SKM-1 treated with dmso at 0.1 percent for 144 hours (cell line): ENCODE measurements around the gene EPHA1.

ENCODE experiments used
- DNase-seq: peaks from one replicate; lab custom pipeline; 2025; ENCODE audit not compliant: unreplicated experiment; lab: John Stamatoyannopoulos, UW

Gene EPHA1

GRCh38 chr7:143375298-143376034 is 33.2 kb downstream of the EPHA1 start:
- peak; percentile 71 for DNase-seq

DNA sequence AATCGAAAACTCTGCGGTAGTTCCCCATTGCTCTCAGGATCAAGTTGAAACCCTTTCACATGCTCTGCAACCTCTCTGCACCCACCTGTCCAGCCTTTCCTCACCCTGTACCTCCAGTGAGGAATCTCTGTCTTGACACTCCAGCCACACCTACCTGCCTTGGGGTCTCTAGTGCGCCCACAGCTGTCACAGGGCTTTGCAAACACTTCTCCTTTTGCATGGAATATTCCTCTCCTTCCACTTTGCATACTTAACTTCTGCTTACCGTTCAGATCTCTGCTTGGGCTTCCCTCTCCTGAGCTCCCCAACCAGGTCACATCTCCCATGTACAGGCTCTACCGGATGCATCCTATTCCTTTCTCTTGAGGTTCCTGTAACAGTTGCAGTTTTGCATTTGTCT is 34.1 kb downstream of the EPHA1 start:
- peak; percentile 51 for DNase-seq

DNA sequence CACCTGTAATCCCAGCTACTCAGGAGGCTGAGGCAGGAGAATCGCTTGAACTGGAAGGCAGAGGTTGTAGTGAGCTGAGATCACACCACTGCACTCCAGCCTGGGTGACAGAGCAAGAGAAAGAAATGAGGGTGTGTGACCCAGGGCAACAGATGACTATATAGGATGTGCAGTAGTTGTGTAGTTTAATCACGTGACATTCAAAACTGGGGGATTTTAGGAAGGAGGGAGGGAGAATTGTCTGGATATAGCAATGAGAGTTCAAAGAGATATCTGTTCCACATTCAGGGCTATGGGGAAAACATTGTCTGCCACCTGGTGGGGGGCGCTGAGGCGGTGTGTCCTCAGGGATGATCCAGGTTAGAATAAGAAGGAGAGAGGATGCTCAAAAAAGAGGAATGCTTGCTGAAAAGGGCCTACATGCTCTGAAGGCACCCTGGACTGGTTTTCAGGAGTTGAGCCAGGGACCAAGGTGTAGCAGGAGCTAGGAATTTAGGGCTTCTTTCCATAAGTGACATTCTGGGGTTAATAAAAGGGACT is 35.3 kb downstream of the EPHA1 start:
- DNase-seq = no peak

- DNase-seq = peak; percentile 70
Observed at GRCh38 chr7:143372070-143372469, 36.6 kb downstream of the EPHA1 start.

- DNase-seq = no peak
Observed at GRCh38 chr7:143369678-143370651, 38.7 kb downstream of the EPHA1 start.

- no peak for DNase-seq
Observed at GRCh38 chr7:143368387-143368786, 40.3 kb downstream of the EPHA1 start.

- no peak for DNase-seq
Observed at GRCh38 chr7:143367972-143368371, 40.7 kb downstream of the EPHA1 start.

DNA sequence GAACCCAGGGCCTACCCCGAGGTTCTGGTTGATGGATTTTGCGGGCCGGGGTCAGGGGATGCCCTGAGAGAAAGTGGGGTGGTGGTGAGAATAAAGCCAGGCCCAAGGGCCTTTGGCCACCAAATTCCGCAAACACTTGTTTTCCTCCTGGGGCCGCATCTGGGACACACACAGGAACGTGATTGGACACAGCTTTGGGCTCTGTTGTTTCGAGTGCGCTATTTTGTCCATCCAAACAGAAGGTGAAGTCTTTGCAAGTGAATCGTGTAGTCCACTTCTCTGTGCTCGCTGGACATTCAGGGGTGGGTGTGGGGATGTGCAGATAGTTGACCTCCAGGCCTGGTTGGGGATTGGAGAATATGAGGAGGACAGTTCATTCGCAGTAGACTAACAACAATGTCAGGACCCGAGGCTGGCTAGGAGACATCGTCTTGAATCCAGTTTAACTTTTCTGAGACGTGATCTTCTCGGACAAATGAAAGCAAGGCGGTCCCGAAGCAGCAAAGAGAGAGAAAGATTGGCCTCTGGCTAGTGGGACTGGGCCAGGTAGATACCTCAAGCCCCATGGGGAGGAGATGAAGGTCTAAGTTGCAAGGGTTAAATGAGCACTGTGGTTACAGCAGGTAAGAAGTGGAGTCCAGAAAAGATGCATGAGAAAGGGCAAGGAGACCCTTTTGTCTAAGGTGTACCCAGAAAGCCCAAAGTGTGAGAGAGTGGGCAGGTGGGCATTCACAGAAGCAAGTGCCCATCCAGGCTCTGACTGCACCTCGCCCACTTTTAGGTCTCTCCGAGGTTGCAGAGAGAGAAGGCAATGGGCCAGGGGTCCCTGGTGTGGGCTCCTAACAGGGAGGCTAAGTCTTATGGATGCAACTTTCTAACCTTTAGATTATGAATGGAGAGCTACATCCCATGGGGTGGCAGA is 45.4 kb downstream of the EPHA1 start:
- DNase-seq = no peak

DNA sequence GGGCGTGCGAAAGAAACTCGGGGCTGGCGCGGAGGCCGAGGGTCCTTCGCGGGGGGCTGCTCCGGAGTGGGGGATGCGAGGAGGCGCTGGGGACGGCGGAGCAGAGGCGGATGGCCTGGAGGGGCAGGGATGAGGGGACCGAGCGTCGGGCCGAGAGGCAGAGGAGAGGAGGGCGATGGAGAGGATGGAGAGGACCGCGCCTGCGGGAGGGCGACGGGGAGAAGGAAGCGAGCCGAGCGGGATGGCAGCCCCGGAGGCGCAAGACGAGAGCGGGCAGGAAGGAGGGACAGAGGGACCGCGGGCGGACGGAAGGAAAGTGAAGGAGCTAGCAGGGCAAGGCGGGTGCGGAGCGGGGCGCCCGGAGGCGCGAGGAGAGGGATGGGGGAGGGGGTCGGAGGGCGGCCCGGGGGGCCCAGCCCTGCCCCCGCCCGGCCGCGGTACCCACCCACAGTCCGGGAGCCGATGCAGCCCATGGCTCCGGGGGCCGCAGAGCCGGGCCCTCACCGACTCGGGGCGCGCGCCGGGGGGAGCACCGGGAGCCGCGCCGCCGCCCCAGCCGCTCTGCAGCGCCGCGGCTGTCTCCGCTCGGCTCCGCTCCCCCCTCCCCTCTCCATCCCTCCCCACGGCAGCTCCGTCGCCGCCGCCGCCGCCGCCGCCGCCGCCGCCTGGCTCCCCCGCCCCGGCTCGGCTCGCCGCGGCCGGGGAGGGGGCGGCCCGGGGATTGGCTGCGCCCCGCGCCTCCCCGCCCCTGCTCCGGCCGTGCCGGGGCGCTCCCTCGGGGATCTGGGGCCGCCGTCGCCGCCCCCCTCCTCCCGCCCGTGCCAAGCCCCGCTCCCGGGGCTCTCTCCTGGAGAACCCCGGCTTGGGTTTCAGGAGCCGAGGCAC is 46.3 kb downstream of the EPHA1 start, which contains the start of gene FAM131B:
TSS of gene FAM131B (minus strand) at position 583 of the 885 bp plus-strand sequence. CDS start at position 473, 110 bp downstream.
- DNase-seq = no peak

- no peak for DNase-seq
Observed at GRCh38 chr7:143361552-143362130, 47.0 kb downstream of the EPHA1 start.

GRCh38 chr7:143360788-143361551 is 47.7 kb downstream of the EPHA1 start:
- no peak for DNase-seq

DNA sequence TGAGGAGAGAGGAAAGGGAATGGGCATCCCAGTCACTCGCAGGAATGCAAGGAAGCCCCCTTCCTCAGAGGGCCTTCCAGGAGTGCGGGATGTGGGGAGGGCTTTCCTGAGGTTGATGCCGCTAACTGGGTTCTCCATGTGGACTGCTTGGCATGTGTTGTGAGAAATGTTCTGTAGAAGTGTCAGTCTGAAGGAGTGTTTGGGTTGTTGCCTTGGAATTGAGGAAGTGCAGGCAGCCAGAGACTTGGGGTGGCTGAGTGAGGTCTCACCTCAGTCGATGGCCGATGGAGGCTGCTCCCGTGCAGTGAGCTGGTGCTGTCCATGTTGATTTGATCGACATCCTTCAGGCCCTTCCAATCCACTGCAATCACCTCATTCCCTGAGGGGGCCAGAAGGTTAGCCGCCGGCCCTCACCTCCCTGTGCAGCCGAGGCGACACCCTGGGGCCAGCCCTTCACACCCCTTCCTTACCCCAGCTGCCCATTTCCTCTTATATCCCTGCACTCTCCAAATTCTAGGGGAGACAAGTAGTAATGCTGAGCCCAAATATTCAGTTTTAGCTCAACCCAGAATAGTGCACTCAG is 48.8 kb downstream of the EPHA1 start:
- DNase-seq = no peak

DNA sequence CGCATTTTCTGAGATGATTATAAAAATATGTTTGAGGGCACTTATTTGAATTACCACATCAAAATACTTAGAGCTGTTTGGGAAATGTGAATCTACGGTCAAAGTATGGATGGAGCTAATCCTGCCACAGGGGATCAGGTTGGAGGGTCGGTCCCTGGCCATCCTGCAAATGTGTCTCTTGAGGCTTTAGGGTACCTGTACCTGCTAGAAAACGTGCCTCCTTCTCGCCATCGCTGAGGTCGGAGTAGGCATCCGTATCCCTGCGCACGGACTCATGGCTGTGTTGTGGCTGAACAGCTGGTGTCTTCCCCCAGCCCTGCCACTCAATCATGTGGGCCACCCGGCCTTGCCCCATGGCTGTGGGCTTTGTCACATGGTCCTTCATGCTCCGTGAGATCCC is 50.0 kb downstream of the EPHA1 start:
- DNase-seq = no peak

DNA sequence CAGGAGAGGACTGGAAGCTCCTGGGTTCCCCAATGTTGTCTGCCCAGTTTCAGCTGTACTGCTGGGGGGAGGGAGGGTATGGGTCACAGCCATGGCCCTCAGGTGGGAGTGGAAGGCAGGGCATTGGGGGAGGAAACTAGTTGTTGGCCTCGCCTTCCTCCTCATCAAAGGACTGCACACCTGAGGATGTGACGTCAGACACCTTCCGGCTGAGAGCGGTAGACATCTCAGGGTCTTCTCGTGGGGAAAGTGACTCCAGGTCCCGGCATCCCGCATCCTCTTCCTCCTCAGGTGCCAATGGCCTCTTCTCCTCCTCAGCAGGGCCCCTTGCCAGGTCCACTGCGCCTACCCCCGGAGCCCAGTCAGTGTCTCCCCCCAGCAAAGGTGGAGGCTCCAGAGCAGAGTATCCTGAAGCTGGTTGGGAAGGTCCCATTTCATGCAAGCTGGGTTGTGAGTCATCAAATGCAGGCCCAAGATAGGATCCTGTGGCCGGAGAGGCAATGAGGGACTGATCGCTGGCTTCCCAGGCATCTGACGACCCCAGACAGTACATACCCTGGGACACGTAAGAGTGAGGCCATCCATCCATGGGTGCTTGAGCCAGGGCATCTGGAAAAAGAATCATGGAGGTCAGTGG is 52.1 kb downstream of the EPHA1 start:
- DNase-seq = no peak

DNA sequence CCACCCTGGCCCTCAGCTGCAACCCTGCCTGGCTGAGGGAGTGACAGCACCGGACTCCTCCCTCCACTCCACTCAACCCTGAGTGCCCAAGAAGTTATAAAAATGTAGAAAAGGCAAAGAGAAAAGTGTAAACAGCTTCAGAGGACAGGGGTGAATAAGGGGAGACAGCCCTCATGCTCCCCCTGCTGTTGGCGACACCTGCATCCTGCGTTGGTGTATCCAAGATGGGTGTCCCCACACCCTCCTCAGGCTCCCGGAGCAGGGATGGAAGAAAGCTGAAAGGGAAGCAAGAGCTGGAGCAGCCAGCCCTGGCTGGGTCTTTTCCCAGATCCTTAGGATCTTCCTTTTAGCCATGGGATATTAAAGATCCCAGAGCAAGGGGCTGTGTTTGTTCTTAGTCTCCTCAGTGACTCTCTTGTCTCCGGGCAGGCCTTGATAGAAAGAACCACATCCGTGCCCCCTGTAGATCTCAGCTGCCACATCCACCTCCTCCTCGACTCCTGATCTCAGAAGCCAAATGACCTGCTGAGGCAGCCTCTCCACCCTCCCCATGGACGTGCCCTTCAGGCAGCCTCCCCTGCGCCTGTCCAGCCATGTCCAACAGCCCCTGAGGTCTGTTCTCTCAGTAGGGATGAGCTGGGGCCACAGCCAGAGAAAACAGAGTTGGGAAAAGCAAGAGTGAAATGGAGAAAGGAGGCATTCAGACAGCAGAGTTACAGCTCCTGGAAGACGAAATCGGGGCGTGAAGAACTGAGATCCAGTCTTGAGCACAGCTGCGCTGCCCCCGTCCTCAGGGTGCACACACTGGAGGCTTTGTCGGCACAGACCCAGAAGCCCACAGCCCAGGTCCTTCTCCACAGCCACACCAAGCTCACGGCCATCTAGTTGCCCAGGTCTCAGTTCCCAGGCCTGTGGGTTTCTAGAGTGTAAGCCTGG is 52.9 kb downstream of the EPHA1 start:
- no peak for DNase-seq

DNA sequence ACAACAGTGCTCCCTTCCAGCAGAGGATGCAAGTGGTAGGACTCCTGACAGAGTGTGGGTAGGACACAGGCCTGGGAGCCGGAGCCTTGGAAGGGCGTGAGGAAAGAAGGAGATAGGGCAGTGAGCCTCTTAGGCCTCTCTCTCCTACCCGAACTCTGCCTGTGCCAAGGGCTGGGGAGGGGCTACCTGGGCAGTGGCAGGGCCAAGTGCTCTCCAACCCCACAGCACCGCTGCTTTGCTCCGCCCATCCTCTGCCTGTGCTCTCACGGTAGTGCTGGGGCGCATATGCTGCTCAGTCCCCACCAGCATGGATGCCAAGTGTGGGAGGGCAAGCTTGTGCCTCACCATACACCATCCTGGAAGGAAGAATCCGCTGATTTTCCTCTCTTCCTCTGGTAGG is 53.7 kb downstream of the EPHA1 start:
- DNase-seq = no peak

GRCh38 chr7:143354376-143354775 is 54.3 kb downstream of the EPHA1 start:
- no peak for DNase-seq
